Endothelial cell of umbilical vein (primary cell): ENCODE results near the gene KCNMA1. TPM values are rescaled to one million over a fixed set of nuclear protein-coding genes. Genes with fewer than 3 reads are reported as not detected.

ENCODE experiments used
- BruUV-seq: library from RNA; stranded (reverse); fragments of 400-500 nt; replicated peaks from 2 replicates; lab custom pipeline; 2021; lab: Mats Ljungman, UMichigan
- CTCF ChIA-PET: fragments of 300-600, 350-600 bp; sonication (Branson Sonifier 250); formaldehyde crosslinking; loops from one replicate; lab custom pipeline; 2021; ENCODE audit warnings: antibody characterized with exemption, inconsistent platforms; lab: Charles Lee
- POLR2A ChIA-PET: fragments of 300-600, 350-600 bp; sonication (Branson Sonifier 250); formaldehyde crosslinking; loops from one replicate; lab custom pipeline; 2021; ENCODE audit warnings: antibody characterized with exemption, inconsistent platforms; lab: Charles Lee
- DNase-seq: peaks from one replicate; pipeline ENCODE4 v3.0.0-alpha.2; 2011; ENCODE audit warnings: low read depth, low spot score
- FAIRE-seq: peaks from 2 replicates; lab custom pipeline; 2011; peaks lifted over from hg19 to GRCh38; lab: Jason Lieb, UNC
- H2AFZ ChIP-seq: 2 replicates; pipeline ENCODE4 v1.6.0; 2012; ENCODE audit warnings: low read depth, low read length, control low read depth, inconsistent platforms
- H3K27ac ChIP-seq: 2 replicates; pipeline ENCODE4 v1.5.1; 2011; ENCODE audit warnings: low read depth, mild to moderate bottlenecking, control low read depth, low read length, moderate library complexity; ENCODE audit not compliant: insufficient read depth
- H3K27me3 ChIP-seq, 2 experiments: 2 replicates each; pipeline versions ENCODE4 v1.6.0 to v1.6.1; 2011; ENCODE audit warnings: low read length in 2 of 2, mixed read lengths in 1 of 2; ENCODE audit not compliant: control insufficient read depth in 2 of 2, insufficient read depth in 2 of 2
- H3K36me3 ChIP-seq, 2 experiments: 2 replicates in 1 of 2; 3 replicates in 1 of 2; pipeline ENCODE4 v1.5.1; 2011; ENCODE audit warnings: low read length in 2 of 2, mild to moderate bottlenecking in 1 of 2, moderate library complexity in 1 of 2; ENCODE audit not compliant: control insufficient read depth in 2 of 2, insufficient read depth in 2 of 2; ENCODE audit errors: extremely low read depth in 1 of 2
- H3K4me1 ChIP-seq: 3 replicates; pipeline ENCODE4 v1.5.1; 2011; ENCODE audit warnings: mild to moderate bottlenecking, low read length; ENCODE audit not compliant: control insufficient read depth, insufficient read depth; ENCODE audit errors: extremely low read depth
- H3K4me2 ChIP-seq: 2 replicates; pipeline ENCODE4 v1.6.1; 2011; ENCODE audit warnings: low read length, control low read depth, mixed read lengths; ENCODE audit not compliant: insufficient read depth
- H3K4me3 ChIP-seq, 3 experiments: fragments of 200-600 bp in 1 of 3; sonication (generic), shearing (Covaris generic) in 1 of 3; replicated peaks in 1 of 3; 2 replicates each; pipeline ENCODE4 v1.5.1; 2011 to 2016; ENCODE audit warnings: control low read depth in 3 of 3, low read length in 3 of 3, mild to moderate bottlenecking in 2 of 3, inconsistent platforms in 1 of 3, low read depth in 1 of 3, moderate library complexity in 1 of 3; ENCODE audit not compliant: insufficient read depth in 1 of 3
- H3K79me2 ChIP-seq: 2 replicates; pipeline ENCODE4 v1.6.0; 2012; ENCODE audit warnings: low read length, inconsistent platforms; ENCODE audit not compliant: control insufficient read depth, insufficient read depth
- H3K9ac ChIP-seq: replicated peaks from 2 replicates; pipeline ENCODE3; 2011; ENCODE audit warnings: low read length, control low read depth; ENCODE audit not compliant: insufficient read depth; ENCODE audit errors: extremely low read depth
- H3K9me1 ChIP-seq: replicated peaks from 3 replicates; pipeline ENCODE4 v1.6.0; 2011; ENCODE audit warnings: mild to moderate bottlenecking, low read length; ENCODE audit not compliant: control insufficient read depth, insufficient read depth; ENCODE audit errors: extremely low read depth
- H3K9me3 ChIP-seq: replicated peaks from 2 replicates; pipeline ENCODE4 v1.5.1; 2012; ENCODE audit warnings: low read length, inconsistent platforms; ENCODE audit not compliant: control insufficient read depth, insufficient read depth
- H4K20me1 ChIP-seq: replicated peaks from 2 replicates; pipeline ENCODE3; 2011; ENCODE audit warnings: mild to moderate bottlenecking, low read length; ENCODE audit not compliant: control insufficient read depth, insufficient read depth; ENCODE audit errors: extremely low read depth
- EZH2 ChIP-seq: IDR thresholded peaks from 2 replicates; pipeline ENCODE4 v1.6.1; 2012; ENCODE audit warnings: borderline replicate concordance, low read depth, mild to moderate bottlenecking, moderate library complexity, low read length, inconsistent platforms; ENCODE audit not compliant: severe bottlenecking
- FOS ChIP-seq: IDR thresholded peaks from 2 replicates; pipeline ENCODE4 v1.6.1; 2011; ENCODE audit warnings: mild to moderate bottlenecking, low read length, moderate library complexity, borderline replicate concordance; ENCODE audit not compliant: insufficient read depth
- GATA2 ChIP-seq: IDR thresholded peaks from 2 replicates; pipeline ENCODE4 v1.7.0; 2011; ENCODE audit warnings: low read depth, mild to moderate bottlenecking, moderate library complexity, mixed read lengths, low read length; ENCODE audit not compliant: insufficient read length, insufficient read depth
- JUN ChIP-seq: IDR thresholded peaks from 2 replicates; pipeline ENCODE4 v1.6.1; 2011; ENCODE audit warnings: borderline replicate concordance, low read depth; ENCODE audit not compliant: insufficient read length, insufficient read depth
- MYC ChIP-seq: IDR thresholded peaks from one replicate; pipeline ENCODE4 v1.6.1; 2011; ENCODE audit warnings: mild to moderate bottlenecking, low read depth, low read length
- POLR2A ChIP-seq: IDR thresholded peaks from 2 replicates; pipeline ENCODE4 v1.6.1; 2012; ENCODE audit warnings: low read depth, mild to moderate bottlenecking, control low read depth, low read length
- POLR2AphosphoS5 ChIP-seq: IDR thresholded peaks from 2 replicates; pipeline ENCODE4 v1.6.1; 2012; ENCODE audit warnings: low read depth, mild to moderate bottlenecking, control low read depth, low read length, moderate library complexity; ENCODE audit not compliant: insufficient read depth
- dilution Hi-C: fragments of 300-500 bp; cut with MboI; formaldehyde crosslinking; loops from one replicate; pipeline ENCODE4 v1.15.0; 2019; ENCODE audit warnings: low sequenced_read_pairs; ENCODE audit not compliant: extremely low pct_ligation_motif_present
- intact Hi-C: fragments of 100-400 bp; cut with micrococcal nuclease; formaldehyde crosslinking; loops from one replicate; pipeline ENCODE4 v1.10.0; 2022
- polyA plus RNA-seq, 4 experiments: library from polyadenylated mRNA; depleted of rRNA in 3 of 4; stranded (reverse) in 3 of 4; unstranded in 1 of 4; fragments of >200 nt; gene quantifications; 2 replicates each; pipeline versions ENCODE4 v1.2.1 to v1.2.3, GENCODE V29; 2011 to 2012; ENCODE audit warnings: missing spikeins in 1 of 4
- total RNA-seq: library from RNA; stranded (reverse); gene quantifications from 2 replicates; pipeline ENCODE4 v1.2.3, GENCODE V29; 2021
- TF ChIP-seq, protein P1 (sequence below), 2 donors: IDR thresholded peaks; 1 replicate in 1 of 2; 2 replicates in 1 of 2; pipeline ENCODE4 v1.5.1; 2011; ENCODE audit warnings: low read length in 2 of 2, mild to moderate bottlenecking in 2 of 2, moderate library complexity in 2 of 2, control low read depth in 1 of 2, inconsistent platforms in 1 of 2, low read depth in 1 of 2; ENCODE audit not compliant: insufficient read depth in 1 of 2; ENCODE audit errors: extremely low read depth in 1 of 2
- TF ChIP-seq, protein P2 (sequence below): IDR thresholded peaks from 2 replicates; pipeline ENCODE4 v1.6.1; 2011; ENCODE audit not compliant: insufficient read depth, insufficient read length

The KCNMA1 gene
- total and polyA plus RNA-seq, 2 donors (not counting 3 experiments of a cell fraction or from before 2014, with no cell fraction given) = 0.10 to 0.82 TPM

DNA sequence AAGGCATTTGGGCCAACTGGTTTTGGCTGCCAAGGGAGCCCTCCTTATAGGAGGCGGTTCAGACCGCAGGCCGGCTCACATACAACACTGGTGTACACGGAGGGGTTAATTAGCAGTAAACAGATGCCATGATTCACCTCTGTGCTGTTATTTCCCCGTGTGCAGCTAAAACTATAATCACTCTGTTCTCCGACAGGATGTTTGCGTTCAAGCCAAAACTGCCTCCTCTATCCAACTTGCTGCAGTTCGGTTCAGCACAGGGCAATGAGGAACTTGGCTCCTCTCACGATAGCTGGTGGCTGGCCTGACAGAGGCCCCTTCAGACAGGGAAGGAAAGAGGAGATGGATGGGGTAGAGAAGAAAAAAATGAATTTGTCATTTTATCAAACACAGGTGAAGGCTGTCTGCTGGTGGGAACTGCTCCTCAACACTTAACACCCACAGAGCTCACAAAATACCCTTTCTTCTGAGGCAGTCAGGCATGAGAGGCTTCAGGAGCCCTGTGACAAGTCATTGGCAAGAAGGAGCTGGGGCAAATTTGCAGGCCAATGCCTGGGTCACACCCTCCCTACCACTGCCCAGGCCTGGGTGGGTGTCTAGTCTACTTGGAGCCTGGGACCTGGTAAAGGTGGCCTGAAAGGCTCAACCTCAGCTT, 24.0 kb downstream of the KCNMA1 start:
- no peak overlapping the region for H3K4me3 ChIP-seq
- H3K27me3 ChIP-seq = peaks cover 0 to 13% of the 10 kb centered on the region in 2 experiments
- no peak overlapping the region for H3K27ac ChIP-seq
- intact Hi-C loops (no loop called here), dilution Hi-C loops (no loop called here)
- FAIRE-seq (no peak), DNase-seq (no peak)
- H3K9me1 ChIP-seq = no peaks in the 10 kb centered on the region
- BruUV-seq = no TSS peak
- no peak overlapping the region for H3K9ac ChIP-seq
- no peaks in the 10 kb centered on the region for H3K4me1 ChIP-seq
- no peaks in the 10 kb centered on the region for H3K79me2 ChIP-seq
- CTCF ChIA-PET = interaction anchor here (1.4 to 1.6 kb wide), 2 partner anchors 16 to 448 kb away, joined by 4 to 5 read pairs; no protein-coding TSS in a partner anchor
- TF ChIP-seq GATA2 (no peak), POLR2A (no peak), POLR2AphosphoS5 (no peak), FOS (no peak), EZH2 (no peak), MYC (no peak), JUN (no peak)
- TF ChIP-seq, protein P1, sequence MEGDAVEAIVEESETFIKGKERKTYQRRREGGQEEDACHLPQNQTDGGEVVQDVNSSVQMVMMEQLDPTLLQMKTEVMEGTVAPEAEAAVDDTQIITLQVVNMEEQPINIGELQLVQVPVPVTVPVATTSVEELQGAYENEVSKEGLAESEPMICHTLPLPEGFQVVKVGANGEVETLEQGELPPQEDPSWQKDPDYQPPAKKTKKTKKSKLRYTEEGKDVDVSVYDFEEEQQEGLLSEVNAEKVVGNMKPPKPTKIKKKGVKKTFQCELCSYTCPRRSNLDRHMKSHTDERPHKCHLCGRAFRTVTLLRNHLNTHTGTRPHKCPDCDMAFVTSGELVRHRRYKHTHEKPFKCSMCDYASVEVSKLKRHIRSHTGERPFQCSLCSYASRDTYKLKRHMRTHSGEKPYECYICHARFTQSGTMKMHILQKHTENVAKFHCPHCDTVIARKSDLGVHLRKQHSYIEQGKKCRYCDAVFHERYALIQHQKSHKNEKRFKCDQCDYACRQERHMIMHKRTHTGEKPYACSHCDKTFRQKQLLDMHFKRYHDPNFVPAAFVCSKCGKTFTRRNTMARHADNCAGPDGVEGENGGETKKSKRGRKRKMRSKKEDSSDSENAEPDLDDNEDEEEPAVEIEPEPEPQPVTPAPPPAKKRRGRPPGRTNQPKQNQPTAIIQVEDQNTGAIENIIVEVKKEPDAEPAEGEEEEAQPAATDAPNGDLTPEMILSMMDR (IDR thresholded peaks at IDR 0.05; ENCODE audit: extremely low read depth in 1 of 2, insufficient read depth in 1 of 2, low read depth in 1 of 2, low read length in 2 of 2) = no peak
- TF ChIP-seq, protein P2, sequence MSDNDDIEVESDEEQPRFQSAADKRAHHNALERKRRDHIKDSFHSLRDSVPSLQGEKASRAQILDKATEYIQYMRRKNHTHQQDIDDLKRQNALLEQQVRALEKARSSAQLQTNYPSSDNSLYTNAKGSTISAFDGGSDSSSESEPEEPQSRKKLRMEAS = no peak
- H2AFZ ChIP-seq = no peak overlapping the region
- POLR2A ChIA-PET = no interaction called here
- no peaks in the 10 kb centered on the region for H3K9me3 ChIP-seq
- no peaks in the 10 kb centered on the region for H3K36me3 ChIP-seq
- no peaks in the 10 kb centered on the region for H4K20me1 ChIP-seq
- no peak overlapping the region for H3K4me2 ChIP-seq
